K562 (cell line): ENCODE results near the gene ARFRP1. TPM values are rescaled to one million over a fixed set of nuclear protein-coding genes. Genes with fewer than 3 reads are reported as not detected.
A peak's percentile ranks its signal among the peaks of the same experiment; 100 is the strongest.

ENCODE experiments used
- CAMTA2 ChIP-seq: fragments of 250-450 bp; sonication (Bioruptor Pico); conservative IDR thresholded peaks from 2 replicates; pipeline ENCODE4 v1.5.1; 2022
- CTBP1 ChIP-seq: fragments of 450-650 bp; IDR thresholded peaks from 2 replicates; pipeline ENCODE4 v1.6.1; 2016; ENCODE audit warnings: borderline replicate concordance
- GTF3C2 ChIP-seq: IDR thresholded peaks from 3 replicates; pipeline ENCODE4 v1.6.1; 2011; ENCODE audit warnings: borderline replicate concordance, mild to moderate bottlenecking, moderate library complexity; ENCODE audit not compliant: insufficient read length; ENCODE audit errors: extremely low read depth
- PCBP1 ChIP-seq: fragments of 200-400 bp; formaldehyde crosslinking; IDR thresholded peaks from 2 replicates; pipeline ENCODE4 v1.6.1; 2018; ENCODE audit warnings: mild to moderate bottlenecking, low read depth, low read length; ENCODE audit not compliant: poor library complexity, severe bottlenecking
- SNRNP70 ChIP-seq: fragments of 200-400 bp; formaldehyde crosslinking; optimal IDR thresholded peaks from 2 replicates; pipeline ENCODE3; 2017; ENCODE audit warnings: low read depth, low read length
- TAL1 ChIP-seq: fragments of 450-650 bp; IDR thresholded peaks from 2 replicates; pipeline ENCODE4 v1.6.1; 2016; ENCODE audit warnings: mild to moderate bottlenecking
- TRIM28 ChIP-seq: fragments of 450-650 bp; IDR thresholded peaks from 2 replicates; pipeline ENCODE4 v1.6.1; 2017
- ZNF133 ChIP-seq: fragments of 250-450 bp; sonication (Bioruptor Pico); IDR thresholded peaks from 2 replicates; pipeline ENCODE4 v1.4.0; 2020; ENCODE audit warnings: mild to moderate bottlenecking
- polyA plus RNA-seq, 8 experiments: library from polyadenylated mRNA; depleted of rRNA in 4 of 8; stranded (reverse) in 5 of 8; unstranded in 3 of 8; fragments of >200 nt; fragmentation: Nextera tagmentation in 2 of 8; fragmentation: Illumina TruSeq in 1 of 8; extraction: Ambion mirVana in 2 of 8; extraction: Trizol in 1 of 8; gene quantifications; 2 replicates each; pipeline versions ENCODE4 v1.2.1 to v1.2.3, GENCODE V29; 2011 to 2014; ENCODE audit warnings: inconsistent platforms in 1 of 8, missing spikeins in 1 of 8
- total RNA-seq, 7 experiments: library from RNA; depleted of rRNA in 6 of 7; stranded (reverse); fragments of >200 nt in 6 of 7; fragmentation: Illumina TruSeq in 2 of 7; extraction: Trizol in 2 of 7; gene quantifications; 2 replicates each; pipeline versions ENCODE4 v1.2.1 to v1.2.3, GENCODE V29; 2011 to 2021; ENCODE audit warnings: low replicate concordance in 1 of 7
- TF ChIP-seq, protein P1 (sequence below): sonication (generic); IDR thresholded peaks from 2 replicates; pipeline ENCODE4 v1.6.1; 2016
- TF ChIP-seq, protein P2 (sequence below): fragments of 450-650 bp; formaldehyde crosslinking; conservative IDR thresholded peaks from 2 replicates; pipeline ENCODE4 v1.4.0; 2022; ENCODE audit warnings: mild to moderate bottlenecking, missing genetic modification characterization
- TF ChIP-seq, protein P3 (sequence below): sonication (generic); formaldehyde crosslinking; IDR thresholded peaks from 2 replicates; pipeline ENCODE4 v1.8.0; 2022; ENCODE audit warnings: mild to moderate bottlenecking, missing genetic modification reagents
- TF ChIP-seq, protein P4 (sequence below): fragments of 250-450 bp; sonication (Bioruptor Pico); IDR thresholded peaks from 2 replicates; pipeline ENCODE4 v1.5.0; 2021
- TF ChIP-seq, protein P5 (sequence below): fragments of 450-650 bp; IDR thresholded peaks from 2 replicates; pipeline ENCODE4 v1.7.0; 2016; ENCODE audit warnings: borderline replicate concordance

Gene ARFRP1
- total and polyA plus RNA-seq, 9 of the 15 experiments (the other 6 are each of a cell fraction or from before 2014, with no cell fraction given) = 2.2 to 78.9 (median 37.3) TPM

DNA sequence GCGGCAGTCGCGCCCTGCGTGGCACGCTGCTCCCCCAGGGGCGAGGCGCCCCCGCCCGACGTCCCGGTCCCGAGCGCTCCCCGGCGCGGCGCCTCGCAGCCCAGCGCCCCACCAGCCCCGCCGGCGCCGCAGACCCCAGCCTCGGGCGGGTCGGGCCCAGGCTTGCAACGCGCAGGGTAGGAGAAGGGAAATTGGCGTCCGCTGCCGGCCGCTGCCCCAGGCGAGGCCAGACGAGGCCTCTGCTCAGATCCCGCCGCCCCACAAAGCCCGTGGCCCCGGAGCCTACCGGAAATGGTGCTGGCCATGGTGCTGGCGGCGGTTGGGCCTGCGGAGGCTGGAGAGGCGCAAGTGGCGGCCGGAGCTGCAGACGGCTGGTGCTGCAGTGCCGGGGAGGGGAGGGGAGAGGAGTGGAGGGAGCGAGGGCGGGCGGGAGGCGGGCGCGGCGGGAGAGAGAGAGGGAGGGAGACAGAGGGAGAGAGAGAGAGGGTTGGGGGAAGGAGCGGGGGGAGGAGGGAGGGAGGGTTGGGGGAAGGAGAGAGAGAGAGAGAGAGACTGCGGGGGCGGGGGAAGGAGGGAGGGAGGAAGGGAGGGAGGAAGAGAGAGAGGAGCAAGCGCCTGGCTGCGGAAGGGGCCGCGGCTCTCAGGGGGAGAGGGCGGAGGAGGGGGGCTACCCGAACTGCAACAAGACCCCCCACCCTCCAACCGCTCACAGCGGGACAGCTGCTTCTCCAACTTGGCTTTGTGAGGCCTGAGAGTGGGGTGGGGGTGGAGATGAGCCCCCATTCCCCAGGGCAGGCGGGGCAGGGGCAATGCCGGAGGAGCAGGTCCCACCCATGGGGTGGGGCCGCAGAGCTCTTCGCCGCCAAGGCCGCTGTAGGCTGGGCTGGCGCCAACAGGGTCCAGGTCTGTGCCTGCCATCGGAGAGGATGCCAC lies 54.5 kb downstream of the ARFRP1 start, which contains the start of gene STMN3 (continued):
- TF ChIP-seq, protein P1, sequence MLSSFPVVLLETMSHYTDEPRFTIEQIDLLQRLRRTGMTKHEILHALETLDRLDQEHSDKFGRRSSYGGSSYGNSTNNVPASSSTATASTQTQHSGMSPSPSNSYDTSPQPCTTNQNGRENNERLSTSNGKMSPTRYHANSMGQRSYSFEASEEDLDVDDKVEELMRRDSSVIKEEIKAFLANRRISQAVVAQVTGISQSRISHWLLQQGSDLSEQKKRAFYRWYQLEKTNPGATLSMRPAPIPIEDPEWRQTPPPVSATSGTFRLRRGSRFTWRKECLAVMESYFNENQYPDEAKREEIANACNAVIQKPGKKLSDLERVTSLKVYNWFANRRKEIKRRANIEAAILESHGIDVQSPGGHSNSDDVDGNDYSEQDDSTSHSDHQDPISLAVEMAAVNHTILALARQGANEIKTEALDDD = no peak
- no peak for TF ChIP-seq TAL1
- no peak for TF ChIP-seq GTF3C2
- TF ChIP-seq, protein P2, sequence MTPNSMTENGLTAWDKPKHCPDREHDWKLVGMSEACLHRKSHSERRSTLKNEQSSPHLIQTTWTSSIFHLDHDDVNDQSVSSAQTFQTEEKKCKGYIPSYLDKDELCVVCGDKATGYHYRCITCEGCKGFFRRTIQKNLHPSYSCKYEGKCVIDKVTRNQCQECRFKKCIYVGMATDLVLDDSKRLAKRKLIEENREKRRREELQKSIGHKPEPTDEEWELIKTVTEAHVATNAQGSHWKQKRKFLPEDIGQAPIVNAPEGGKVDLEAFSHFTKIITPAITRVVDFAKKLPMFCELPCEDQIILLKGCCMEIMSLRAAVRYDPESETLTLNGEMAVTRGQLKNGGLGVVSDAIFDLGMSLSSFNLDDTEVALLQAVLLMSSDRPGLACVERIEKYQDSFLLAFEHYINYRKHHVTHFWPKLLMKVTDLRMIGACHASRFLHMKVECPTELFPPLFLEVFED (CRISPR knock-in tag) = 0 out of 2 replicates have a peak, but pooled peaks have one; percentile 26
- TF ChIP-seq, protein P3, sequence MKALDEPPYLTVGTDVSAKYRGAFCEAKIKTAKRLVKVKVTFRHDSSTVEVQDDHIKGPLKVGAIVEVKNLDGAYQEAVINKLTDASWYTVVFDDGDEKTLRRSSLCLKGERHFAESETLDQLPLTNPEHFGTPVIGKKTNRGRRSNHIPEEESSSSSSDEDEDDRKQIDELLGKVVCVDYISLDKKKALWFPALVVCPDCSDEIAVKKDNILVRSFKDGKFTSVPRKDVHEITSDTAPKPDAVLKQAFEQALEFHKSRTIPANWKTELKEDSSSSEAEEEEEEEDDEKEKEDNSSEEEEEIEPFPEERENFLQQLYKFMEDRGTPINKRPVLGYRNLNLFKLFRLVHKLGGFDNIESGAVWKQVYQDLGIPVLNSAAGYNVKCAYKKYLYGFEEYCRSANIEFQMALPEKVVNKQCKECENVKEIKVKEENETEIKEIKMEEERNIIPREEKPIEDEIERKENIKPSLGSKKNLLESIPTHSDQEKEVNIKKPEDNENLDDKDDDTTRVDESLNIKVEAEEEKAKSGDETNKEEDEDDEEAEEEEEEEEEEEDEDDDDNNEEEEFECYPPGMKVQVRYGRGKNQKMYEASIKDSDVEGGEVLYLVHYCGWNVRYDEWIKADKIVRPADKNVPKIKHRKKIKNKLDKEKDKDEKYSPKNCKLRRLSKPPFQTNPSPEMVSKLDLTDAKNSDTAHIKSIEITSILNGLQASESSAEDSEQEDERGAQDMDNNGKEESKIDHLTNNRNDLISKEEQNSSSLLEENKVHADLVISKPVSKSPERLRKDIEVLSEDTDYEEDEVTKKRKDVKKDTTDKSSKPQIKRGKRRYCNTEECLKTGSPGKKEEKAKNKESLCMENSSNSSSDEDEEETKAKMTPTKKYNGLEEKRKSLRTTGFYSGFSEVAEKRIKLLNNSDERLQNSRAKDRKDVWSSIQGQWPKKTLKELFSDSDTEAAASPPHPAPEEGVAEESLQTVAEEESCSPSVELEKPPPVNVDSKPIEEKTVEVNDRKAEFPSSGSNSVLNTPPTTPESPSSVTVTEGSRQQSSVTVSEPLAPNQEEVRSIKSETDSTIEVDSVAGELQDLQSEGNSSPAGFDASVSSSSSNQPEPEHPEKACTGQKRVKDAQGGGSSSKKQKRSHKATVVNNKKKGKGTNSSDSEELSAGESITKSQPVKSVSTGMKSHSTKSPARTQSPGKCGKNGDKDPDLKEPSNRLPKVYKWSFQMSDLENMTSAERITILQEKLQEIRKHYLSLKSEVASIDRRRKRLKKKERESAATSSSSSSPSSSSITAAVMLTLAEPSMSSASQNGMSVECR (CRISPR knock-in tag) = peak; percentile 99
- TF ChIP-seq, protein P4, sequence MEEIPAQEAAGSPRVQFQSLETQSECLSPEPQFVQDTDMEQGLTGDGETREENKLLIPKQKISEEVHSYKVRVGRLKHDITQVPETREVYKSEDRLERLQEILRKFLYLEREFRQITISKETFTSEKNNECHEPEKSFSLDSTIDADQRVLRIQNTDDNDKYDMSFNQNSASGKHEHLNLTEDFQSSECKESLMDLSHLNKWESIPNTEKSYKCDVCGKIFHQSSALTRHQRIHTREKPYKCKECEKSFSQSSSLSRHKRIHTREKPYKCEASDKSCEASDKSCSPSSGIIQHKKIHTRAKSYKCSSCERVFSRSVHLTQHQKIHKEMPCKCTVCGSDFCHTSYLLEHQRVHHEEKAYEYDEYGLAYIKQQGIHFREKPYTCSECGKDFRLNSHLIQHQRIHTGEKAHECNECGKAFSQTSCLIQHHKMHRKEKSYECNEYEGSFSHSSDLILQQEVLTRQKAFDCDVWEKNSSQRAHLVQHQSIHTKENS (CRISPR knock-in tag) = no peak
- peak; percentile 81 for TF ChIP-seq CTBP1
- TF ChIP-seq ZNF133 (CRISPR knock-in tag) = no peak
- TF ChIP-seq CAMTA2 = no peak
- no peak for TF ChIP-seq TRIM28
- TF ChIP-seq SNRNP70 = no peak
- TF ChIP-seq, protein P5, sequence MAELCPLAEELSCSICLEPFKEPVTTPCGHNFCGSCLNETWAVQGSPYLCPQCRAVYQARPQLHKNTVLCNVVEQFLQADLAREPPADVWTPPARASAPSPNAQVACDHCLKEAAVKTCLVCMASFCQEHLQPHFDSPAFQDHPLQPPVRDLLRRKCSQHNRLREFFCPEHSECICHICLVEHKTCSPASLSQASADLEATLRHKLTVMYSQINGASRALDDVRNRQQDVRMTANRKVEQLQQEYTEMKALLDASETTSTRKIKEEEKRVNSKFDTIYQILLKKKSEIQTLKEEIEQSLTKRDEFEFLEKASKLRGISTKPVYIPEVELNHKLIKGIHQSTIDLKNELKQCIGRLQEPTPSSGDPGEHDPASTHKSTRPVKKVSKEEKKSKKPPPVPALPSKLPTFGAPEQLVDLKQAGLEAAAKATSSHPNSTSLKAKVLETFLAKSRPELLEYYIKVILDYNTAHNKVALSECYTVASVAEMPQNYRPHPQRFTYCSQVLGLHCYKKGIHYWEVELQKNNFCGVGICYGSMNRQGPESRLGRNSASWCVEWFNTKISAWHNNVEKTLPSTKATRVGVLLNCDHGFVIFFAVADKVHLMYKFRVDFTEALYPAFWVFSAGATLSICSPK = no peak
- TF ChIP-seq PCBP1 = peak; percentile 75
